Measurements from ENCODE around the gene ILF2. TPM values are rescaled to one million over a fixed set of nuclear protein-coding genes. Genes with fewer than 3 reads are reported as not detected.

The ILF2 gene
- total RNA-seq, 1 experiment from 2014 or later, result 221 TPM

DNA sequence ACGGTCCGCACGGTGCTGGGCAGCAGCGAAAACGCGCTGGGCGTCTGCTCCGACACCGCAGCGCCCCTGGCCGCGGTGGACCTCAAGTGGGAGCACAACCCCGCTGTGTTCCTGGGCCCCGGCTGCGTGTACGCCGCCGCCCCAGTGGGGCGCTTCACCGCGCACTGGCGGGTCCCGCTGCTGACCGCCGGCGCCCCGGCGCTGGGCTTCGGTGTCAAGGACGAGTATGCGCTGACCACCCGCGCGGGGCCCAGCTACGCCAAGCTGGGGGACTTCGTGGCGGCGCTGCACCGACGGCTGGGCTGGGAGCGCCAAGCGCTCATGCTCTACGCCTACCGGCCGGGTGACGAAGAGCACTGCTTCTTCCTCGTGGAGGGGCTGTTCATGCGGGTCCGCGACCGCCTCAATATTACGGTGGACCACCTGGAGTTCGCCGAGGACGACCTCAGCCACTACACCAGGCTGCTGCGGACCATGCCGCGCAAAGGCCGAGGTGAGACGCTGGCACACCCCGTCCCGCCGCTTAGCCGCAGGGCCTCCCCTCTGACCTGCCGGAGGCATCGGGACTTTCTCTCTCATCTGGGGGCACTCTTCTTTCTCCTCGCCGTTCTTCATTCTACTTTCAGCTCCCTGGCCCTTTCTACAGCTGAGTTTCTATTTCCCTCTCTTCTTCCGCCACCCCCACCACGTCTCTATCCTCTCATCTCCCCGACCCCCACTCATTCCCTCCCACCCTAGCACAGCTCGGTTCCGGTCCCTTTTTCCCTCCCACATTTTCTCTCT, 8.7 kb upstream of the ILF2 start:
- TF ChIP-seq, protein P1, sequence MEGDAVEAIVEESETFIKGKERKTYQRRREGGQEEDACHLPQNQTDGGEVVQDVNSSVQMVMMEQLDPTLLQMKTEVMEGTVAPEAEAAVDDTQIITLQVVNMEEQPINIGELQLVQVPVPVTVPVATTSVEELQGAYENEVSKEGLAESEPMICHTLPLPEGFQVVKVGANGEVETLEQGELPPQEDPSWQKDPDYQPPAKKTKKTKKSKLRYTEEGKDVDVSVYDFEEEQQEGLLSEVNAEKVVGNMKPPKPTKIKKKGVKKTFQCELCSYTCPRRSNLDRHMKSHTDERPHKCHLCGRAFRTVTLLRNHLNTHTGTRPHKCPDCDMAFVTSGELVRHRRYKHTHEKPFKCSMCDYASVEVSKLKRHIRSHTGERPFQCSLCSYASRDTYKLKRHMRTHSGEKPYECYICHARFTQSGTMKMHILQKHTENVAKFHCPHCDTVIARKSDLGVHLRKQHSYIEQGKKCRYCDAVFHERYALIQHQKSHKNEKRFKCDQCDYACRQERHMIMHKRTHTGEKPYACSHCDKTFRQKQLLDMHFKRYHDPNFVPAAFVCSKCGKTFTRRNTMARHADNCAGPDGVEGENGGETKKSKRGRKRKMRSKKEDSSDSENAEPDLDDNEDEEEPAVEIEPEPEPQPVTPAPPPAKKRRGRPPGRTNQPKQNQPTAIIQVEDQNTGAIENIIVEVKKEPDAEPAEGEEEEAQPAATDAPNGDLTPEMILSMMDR (IDR thresholded peaks at IDR 0.05), result no peak
- TF ChIP-seq, protein P2, sequence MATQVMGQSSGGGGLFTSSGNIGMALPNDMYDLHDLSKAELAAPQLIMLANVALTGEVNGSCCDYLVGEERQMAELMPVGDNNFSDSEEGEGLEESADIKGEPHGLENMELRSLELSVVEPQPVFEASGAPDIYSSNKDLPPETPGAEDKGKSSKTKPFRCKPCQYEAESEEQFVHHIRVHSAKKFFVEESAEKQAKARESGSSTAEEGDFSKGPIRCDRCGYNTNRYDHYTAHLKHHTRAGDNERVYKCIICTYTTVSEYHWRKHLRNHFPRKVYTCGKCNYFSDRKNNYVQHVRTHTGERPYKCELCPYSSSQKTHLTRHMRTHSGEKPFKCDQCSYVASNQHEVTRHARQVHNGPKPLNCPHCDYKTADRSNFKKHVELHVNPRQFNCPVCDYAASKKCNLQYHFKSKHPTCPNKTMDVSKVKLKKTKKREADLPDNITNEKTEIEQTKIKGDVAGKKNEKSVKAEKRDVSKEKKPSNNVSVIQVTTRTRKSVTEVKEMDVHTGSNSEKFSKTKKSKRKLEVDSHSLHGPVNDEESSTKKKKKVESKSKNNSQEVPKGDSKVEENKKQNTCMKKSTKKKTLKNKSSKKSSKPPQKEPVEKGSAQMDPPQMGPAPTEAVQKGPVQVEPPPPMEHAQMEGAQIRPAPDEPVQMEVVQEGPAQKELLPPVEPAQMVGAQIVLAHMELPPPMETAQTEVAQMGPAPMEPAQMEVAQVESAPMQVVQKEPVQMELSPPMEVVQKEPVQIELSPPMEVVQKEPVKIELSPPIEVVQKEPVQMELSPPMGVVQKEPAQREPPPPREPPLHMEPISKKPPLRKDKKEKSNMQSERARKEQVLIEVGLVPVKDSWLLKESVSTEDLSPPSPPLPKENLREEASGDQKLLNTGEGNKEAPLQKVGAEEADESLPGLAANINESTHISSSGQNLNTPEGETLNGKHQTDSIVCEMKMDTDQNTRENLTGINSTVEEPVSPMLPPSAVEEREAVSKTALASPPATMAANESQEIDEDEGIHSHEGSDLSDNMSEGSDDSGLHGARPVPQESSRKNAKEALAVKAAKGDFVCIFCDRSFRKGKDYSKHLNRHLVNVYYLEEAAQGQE (IDR thresholded peaks at IDR 0.05; ENCODE audit: insufficient read depth in 1 of 2, low read depth in 2 of 2, low read length in 1 of 2), result no peak
- no peak for TF ChIP-seq TCF7L2 (IDR thresholded peaks at IDR 0.05; ENCODE audit: low read depth, low read length)
- TF ChIP-seq SIN3A (IDR thresholded peaks at IDR 0.05; ENCODE audit: borderline replicate concordance, insufficient read depth, low read depth, low read length), result no peak
- TF ChIP-seq POLR2AphosphoS5 (IDR thresholded peaks at IDR 0.05; ENCODE audit: low read depth, low read length), result no peak
- POLR2A ChIA-PET, result interaction anchor here (0.5 kb wide), 1 partner anchor 14 kb away, joined by 6 read pairs; no protein-coding TSS in a partner anchor
- CTCF ChIA-PET, result interaction anchor here (0.7 kb wide), 1 partner anchor 326 kb away, joined by 19 read pairs; no protein-coding TSS in a partner anchor
- Histone ChIP-seq H3K9me3 (ENCODE audit: control insufficient read depth, insufficient read depth, low read depth, low read length) (no peaks in the 10 kb centered on the region), H3K27ac (ENCODE audit: low read length) (no peak overlapping the region), H3K4me3 (ENCODE audit: low read depth in 2 of 2, low read length in 2 of 2) (peak overlapping the region; percentile 33 to 63), H3K27me3 (ENCODE audit: control insufficient read depth, insufficient read depth, low read length) (peaks cover 7% of the 10 kb centered on the region), H3K4me1 (ENCODE audit: control insufficient read depth, insufficient read depth, low read length) (peaks cover 10% of the 10 kb centered on the region; the same call in 1 of the 2 replicates), H3K36me3 (ENCODE audit: control insufficient read depth, insufficient read depth, low read length) (no peaks in the 10 kb centered on the region)
- BruUV-seq (replicated peaks), result no TSS peak
- DNase-seq (ENCODE audit: low read depth, low spot score) (no peak), ATAC-seq (peak; percentile 67)
- intact Hi-C loops (cut with micrococcal nuclease; ENCODE audit: unreplicated experiment), result loop anchor here (5.0 kb wide), 2 partner anchors 93 to 308 kb away; partner anchors contain the start of gene RAB13
- in situ Hi-C loops (cut with HindIII; ENCODE audit: low pct_unique_long_range_greater_than_20kb, low sequenced_read_pairs), result no loop called here

DNA sequence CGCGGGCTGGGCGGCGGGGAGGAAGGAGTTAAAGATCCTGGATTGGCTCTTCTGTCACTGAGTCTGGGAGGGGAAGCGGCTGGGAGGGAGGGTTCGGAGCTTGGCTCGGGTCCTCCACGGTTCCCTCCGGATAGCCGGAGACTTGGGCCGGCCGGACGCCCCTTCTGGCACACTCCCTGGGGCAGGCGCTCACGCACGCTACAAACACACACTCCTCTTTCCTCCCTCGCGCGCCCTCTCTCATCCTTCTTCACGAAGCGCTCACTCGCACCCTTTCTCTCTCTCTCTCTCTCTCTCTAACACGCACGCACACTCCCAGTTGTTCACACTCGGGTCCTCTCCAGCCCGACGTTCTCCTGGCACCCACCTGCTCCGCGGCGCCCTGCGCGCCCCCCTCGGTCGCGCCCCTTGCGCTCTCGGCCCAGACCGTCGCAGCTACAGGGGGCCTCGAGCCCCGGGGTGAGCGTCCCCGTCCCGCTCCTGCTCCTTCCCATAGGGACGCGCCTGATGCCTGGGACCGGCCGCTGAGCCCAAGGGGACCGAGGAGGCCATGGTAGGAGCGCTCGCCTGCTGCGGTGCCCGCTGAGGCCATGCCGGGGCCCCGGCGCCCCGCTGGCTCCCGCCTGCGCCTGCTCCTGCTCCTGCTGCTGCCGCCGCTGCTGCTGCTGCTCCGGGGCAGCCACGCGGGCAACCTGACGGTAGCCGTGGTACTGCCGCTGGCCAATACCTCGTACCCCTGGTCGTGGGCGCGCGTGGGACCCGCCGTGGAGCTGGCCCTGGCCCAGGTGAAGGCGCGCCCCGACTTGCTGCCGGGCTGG, 7.9 kb upstream of the ILF2 start, which contains the start of gene NPR1:
Gene NPR1, plus strand, starts transcription at position 170 of the 818 bp plus-strand sequence. Its CDS starts 421 bp downstream, at position 591.
- POLR2A ChIA-PET, result no interaction called here
- CTCF ChIA-PET, result interaction anchor here (0.6 to 1.2 kb wide), 4 partner anchors 30 to 289 kb away, joined by 3 to 5 read pairs (median 4); partner anchors contain the start of genes CREB3L4 and SLC39A1
- H3K27me3 ChIP-seq (ENCODE audit: control insufficient read depth, insufficient read depth, low read length), result peaks cover 7% of the 10 kb centered on the region

More for the DNA sequence above, 7.9 kb upstream of the ILF2 start, which contains the start of gene NPR1:
- in situ Hi-C loops (cut with HindIII; ENCODE audit: low pct_unique_long_range_greater_than_20kb, low sequenced_read_pairs) (no loop called here), intact Hi-C loops (cut with micrococcal nuclease; ENCODE audit: unreplicated experiment) (loop anchor here (5.0 kb wide), 2 partner anchors 94 to 309 kb away; partner anchors contain the start of gene RAB13)
- H3K27ac ChIP-seq (ENCODE audit: low read length), result no peak within 1 kb of the TSS
- no peaks in the 10 kb centered on the region for H3K36me3 ChIP-seq (ENCODE audit: control insufficient read depth, insufficient read depth, low read length)
- peak within 1 kb of the TSS; percentile 33 to 63 for H3K4me3 ChIP-seq (ENCODE audit: low read depth in 2 of 2, low read length in 2 of 2)
- TF ChIP-seq, protein P1 (IDR thresholded peaks at IDR 0.05), result no peak
- TF ChIP-seq, protein P2 (IDR thresholded peaks at IDR 0.05; ENCODE audit: insufficient read depth in 1 of 2, low read depth in 2 of 2, low read length in 1 of 2), result no peak
- no peak for TF ChIP-seq TCF7L2 (IDR thresholded peaks at IDR 0.05; ENCODE audit: low read depth, low read length)
- TF ChIP-seq SIN3A (IDR thresholded peaks at IDR 0.05; ENCODE audit: borderline replicate concordance, insufficient read depth, low read depth, low read length), result no peak
- TF ChIP-seq POLR2AphosphoS5 (IDR thresholded peaks at IDR 0.05; ENCODE audit: low read depth, low read length), result no peak
- peak; percentile 78 for ATAC-seq
- H3K9me3 ChIP-seq (ENCODE audit: control insufficient read depth, insufficient read depth, low read depth, low read length), result no peaks in the 10 kb centered on the region
- H3K4me1 ChIP-seq (ENCODE audit: control insufficient read depth, insufficient read depth, low read length), result peaks cover 10% of the 10 kb centered on the region; the same call in 1 of the 2 replicates
- DNase-seq (ENCODE audit: low read depth, low spot score), result no peak
- no TSS peak for BruUV-seq (replicated peaks)

All from Panc1 (cell line).